Ectodermal cell (in vitro differentiated cells): ENCODE data around the gene METTL6.
"Not testable (repeated sequence)": the region's sequence is repeated elsewhere in the genome, so short reads cannot be mapped to it uniquely, and the experiment has no call there.

Source experiments
- H3K27ac ChIP-seq: 2 replicates; pipeline ENCODE4 v1.7.0; 2013; ENCODE audit warnings: mild to moderate bottlenecking, low read depth, low read length; ENCODE audit not compliant: insufficient read depth, poor library complexity, severe bottlenecking
- H3K27me3 ChIP-seq: 2 replicates; pipeline ENCODE4 v1.7.0; 2013; ENCODE audit warnings: mild to moderate bottlenecking, low read length; ENCODE audit not compliant: insufficient read depth, control insufficient read depth, poor library complexity, severe bottlenecking
- H3K36me3 ChIP-seq: one replicate; pipeline ENCODE4 v1.7.0; 2013; ENCODE audit warnings: low read length; ENCODE audit not compliant: control insufficient read depth, insufficient read depth
- H3K4me1 ChIP-seq: one replicate; pipeline ENCODE4 v1.7.0; 2013; ENCODE audit warnings: low read length; ENCODE audit not compliant: control insufficient read depth, insufficient read depth
- H3K4me3 ChIP-seq: 2 replicates; pipeline ENCODE4 v1.7.0; 2013; ENCODE audit warnings: low read depth, low read length, control low read depth; ENCODE audit not compliant: insufficient read depth
- H3K9me3 ChIP-seq: 2 replicates; pipeline ENCODE4 v1.7.0; 2013; ENCODE audit warnings: mild to moderate bottlenecking, low read length, moderate library complexity; ENCODE audit not compliant: control insufficient read depth
- WGBS, 2 experiments: methylation state at CpG; one replicate each; pipeline ENCODE4 v1.1.7; 2013; ENCODE audit warnings: missing lambda C conversion rate in 2 of 2; 5-methylcytosine and 5-hydroxymethylcytosine counted together

Gene METTL6

GRCh38 chr3:15460891-15461531 is 33.7 kb upstream of the METTL6 start:
- Histone ChIP-seq H3K9me3 (no peaks in the 10 kb centered on the region), H3K4me1 (no peaks in the 10 kb centered on the region), H3K36me3 (no peaks in the 10 kb centered on the region), H3K27ac (no peak overlapping the region), H3K4me3 (no peak overlapping the region), H3K27me3 (no peaks in the 10 kb centered on the region)
- 77 to 82% methylated on average over 4 of the region's 4 CpGs for WGBS, 2 experiments

- 91 to 92% methylated on average over 6 of the region's 7 CpGs for WGBS, 2 experiments
- no peak overlapping the region for H3K4me3 ChIP-seq
- no peak overlapping the region for H3K27ac ChIP-seq
These were observed 31.0 kb upstream of the METTL6 start for GRCh38 chr3:15458212-15458780.

DNA sequence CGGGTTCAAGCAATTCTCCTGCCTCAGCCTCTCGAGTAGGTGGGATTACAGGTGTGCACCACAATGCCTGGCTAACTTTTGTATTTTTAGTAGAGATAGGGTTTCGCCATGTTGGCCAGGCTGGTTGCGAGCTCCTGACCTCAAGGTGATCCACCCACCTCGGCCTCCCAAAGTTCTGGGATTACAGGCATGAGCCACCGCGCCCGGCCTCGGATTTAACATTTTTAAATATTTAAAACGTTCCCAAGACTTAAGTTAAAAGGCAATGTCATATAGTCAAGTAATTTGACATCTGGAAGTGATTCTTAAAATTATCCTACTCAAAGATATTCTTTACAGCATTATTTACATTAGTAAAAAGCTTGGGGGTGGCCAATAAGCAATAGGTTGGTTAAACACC is 29.6 kb upstream of the METTL6 start:
- H3K27me3 ChIP-seq, H3K27ac ChIP-seq, H3K36me3 ChIP-seq, H3K4me1 ChIP-seq, H3K4me3 ChIP-seq, H3K9me3 ChIP-seq: not testable (repeated sequence)
- WGBS, 2 experiments: 82 to 94% methylated on average over 9 to 10 of the region's 10 CpGs

More at GRCh38 chr3:15458212-15458780, 31.0 kb upstream of the METTL6 start:
- Histone ChIP-seq H3K9me3 (no peaks in the 10 kb centered on the region), H3K4me1 (no peaks in the 10 kb centered on the region), H3K36me3 (no peaks in the 10 kb centered on the region), H3K27me3 (no peaks in the 10 kb centered on the region)

GRCh38 chr3:15456321-15456720 is 29.0 kb upstream of the METTL6 start:
- no peak overlapping the region for H3K4me3 ChIP-seq
- H3K27ac ChIP-seq: no peak overlapping the region
- no peaks in the 10 kb centered on the region for H3K4me1 ChIP-seq
- WGBS, 2 experiments: 95 to 96% methylated on average over 2 of the region's 2 CpGs
- H3K27me3 ChIP-seq: no peaks in the 10 kb centered on the region
- H3K9me3 ChIP-seq: no peaks in the 10 kb centered on the region
- no peaks in the 10 kb centered on the region for H3K36me3 ChIP-seq

DNA sequence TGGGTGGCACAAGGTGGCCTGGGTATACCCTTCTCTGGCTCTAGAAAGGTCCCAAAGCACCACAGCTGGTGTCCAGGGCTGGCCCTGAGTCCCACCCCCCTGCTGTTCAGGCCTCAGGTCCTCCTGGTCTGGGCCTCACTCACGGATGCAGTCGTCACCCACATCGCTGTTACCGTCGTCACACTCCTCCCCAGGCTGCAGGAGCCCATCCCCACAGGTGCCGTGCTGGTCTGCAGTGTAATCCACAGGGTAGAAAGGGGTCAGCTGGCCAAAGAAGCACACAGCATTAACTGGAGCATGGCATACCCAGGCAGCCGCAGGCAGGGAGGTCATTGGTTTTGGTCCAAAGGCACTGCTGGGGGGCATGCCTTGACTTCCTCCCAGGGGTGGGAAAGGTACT is 28.4 kb upstream of the METTL6 start:
- Histone ChIP-seq H3K4me3 (no peak overlapping the region), H3K36me3 (no peaks in the 10 kb centered on the region), H3K4me1 (no peaks in the 10 kb centered on the region), H3K9me3 (no peaks in the 10 kb centered on the region), H3K27me3 (no peaks in the 10 kb centered on the region), H3K27ac (no peak overlapping the region)
- WGBS, 2 experiments: 94% methylated on average over 7 of the region's 7 CpGs

DNA sequence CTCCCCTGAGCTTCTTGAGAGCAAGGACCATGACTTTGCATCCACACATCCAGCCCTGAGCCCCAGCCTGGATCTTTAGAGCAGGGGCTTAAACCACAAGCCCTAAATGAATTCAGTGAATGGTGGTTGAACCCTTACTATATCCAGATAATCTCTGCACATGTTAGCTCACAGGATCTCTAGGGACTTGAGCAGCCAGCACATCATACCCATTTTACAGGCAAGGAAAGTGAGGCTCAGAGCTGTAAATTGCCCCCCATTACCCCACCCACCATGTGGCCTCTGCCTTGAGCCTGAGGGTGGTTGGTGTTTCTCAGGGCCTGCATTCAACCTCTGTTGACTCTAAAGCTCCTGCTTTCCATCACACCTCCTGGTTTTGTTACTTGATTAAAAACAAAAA is 27.6 kb upstream of the METTL6 start:
- Histone ChIP-seq H3K4me3 (no peak overlapping the region), H3K27ac (no peak overlapping the region), H3K36me3 (no peaks in the 10 kb centered on the region), H3K27me3 (no peaks in the 10 kb centered on the region), H3K9me3 (no peaks in the 10 kb centered on the region), H3K4me1 (no peaks in the 10 kb centered on the region)

GRCh38 chr3:15453991-15454625 is 26.8 kb upstream of the METTL6 start:
- Histone ChIP-seq H3K4me3 (no peak overlapping the region), H3K36me3 (no peaks in the 10 kb centered on the region), H3K27ac (no peak overlapping the region), H3K4me1 (no peaks in the 10 kb centered on the region), H3K27me3 (no peaks in the 10 kb centered on the region), H3K9me3 (no peaks in the 10 kb centered on the region)
- 78 to 80% methylated on average over 9 of the region's 9 CpGs for WGBS, 2 experiments

DNA sequence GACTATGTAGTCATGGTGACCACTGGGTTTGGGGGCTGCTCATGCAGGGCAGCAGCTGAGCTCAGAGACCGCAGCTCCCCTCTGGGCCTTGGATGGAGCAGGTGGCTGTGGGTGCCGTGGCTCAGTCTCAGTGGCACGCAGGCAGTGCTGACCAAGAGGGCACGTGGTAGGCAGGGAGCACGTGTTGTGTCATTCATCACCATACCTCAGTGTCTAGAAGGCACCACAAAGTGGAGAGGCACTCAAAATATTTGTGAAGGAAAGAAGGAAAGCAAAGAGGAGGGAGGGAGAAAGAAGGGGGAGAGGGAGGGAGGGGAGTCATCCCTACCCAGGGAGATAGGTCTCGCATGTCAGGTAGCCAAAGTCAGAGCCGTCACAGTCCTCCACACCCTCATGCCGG is 26.2 kb upstream of the METTL6 start:
- no peaks in the 10 kb centered on the region for H3K9me3 ChIP-seq
- H3K4me1 ChIP-seq: no peaks in the 10 kb centered on the region
- 86 to 89% methylated on average over 8 of the region's 8 CpGs for WGBS, 2 experiments
- no peak overlapping the region for H3K27ac ChIP-seq
- no peaks in the 10 kb centered on the region for H3K27me3 ChIP-seq
- H3K4me3 ChIP-seq: no peak overlapping the region
- H3K36me3 ChIP-seq: no peaks in the 10 kb centered on the region

DNA sequence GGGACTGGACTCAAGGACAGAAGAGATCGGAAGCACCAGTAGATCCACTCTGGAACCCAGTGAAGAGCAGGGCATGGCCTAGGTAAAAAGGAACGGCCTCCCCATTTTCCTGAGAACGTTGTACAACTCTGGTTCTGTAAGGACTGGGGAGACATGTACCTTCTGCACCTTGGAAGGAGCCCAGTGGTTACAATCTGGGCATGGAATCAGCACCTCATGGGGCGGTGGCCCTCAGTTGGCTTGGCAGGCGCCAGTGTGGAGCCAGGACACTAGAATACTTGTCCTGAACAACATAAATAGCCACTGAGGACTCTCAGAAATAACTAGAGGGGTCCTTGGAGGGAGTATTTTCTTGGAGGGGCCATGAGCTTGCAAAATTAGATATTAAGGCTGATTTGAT is 25.6 kb upstream of the METTL6 start:
- Histone ChIP-seq H3K4me1 (no peaks in the 10 kb centered on the region), H3K9me3 (no peaks in the 10 kb centered on the region), H3K36me3 (no peaks in the 10 kb centered on the region), H3K27me3 (no peaks in the 10 kb centered on the region), H3K27ac (no peak overlapping the region), H3K4me3 (no peak overlapping the region)
- WGBS, 2 experiments: 92 to 93% methylated on average over 5 of the region's 5 CpGs

DNA sequence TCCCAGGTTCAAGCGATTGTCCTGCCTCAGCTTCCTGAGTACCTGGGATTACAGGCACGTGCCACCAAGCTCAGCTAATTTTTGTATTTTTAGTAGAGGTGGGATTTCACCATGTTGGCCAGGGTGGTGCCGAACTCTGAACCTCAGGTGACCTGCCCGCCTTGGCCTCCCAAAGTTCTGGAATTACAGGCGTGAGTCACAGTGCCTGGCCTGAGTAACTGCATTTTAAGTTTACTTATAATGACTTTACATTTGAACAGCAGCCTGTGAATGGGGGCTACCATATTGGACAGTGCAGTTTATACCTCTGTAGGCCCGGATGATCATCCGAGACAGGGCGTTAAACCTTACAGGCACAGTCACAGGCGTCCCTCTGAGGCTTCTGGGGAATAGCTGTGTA is 24.8 kb upstream of the METTL6 start:
- Histone ChIP-seq H3K4me3 (no peak overlapping the region), H3K27ac (no peak overlapping the region), H3K4me1 (no peaks in the 10 kb centered on the region), H3K27me3 (no peaks in the 10 kb centered on the region), H3K9me3 (no peaks in the 10 kb centered on the region), H3K36me3 (no peaks in the 10 kb centered on the region)
- WGBS, 2 experiments: 81% methylated on average over 9 of the region's 9 CpGs
